Esophagus squamous epithelium (tissue), 4 donors: Measurements from ENCODE around the gene KSR1.

Experiments
- CTCF ChIP-seq, 6 experiments: fragments of 450-650 bp in 4 of 6; fragments of 200-600 bp in 2 of 6; sonication (generic) in 2 of 6; IDR thresholded peaks; one replicate each; pipeline ENCODE4 v1.5.1; 2016 to 2019; ENCODE audit warnings: antibody characterized with exemption in 6 of 6, mild to moderate bottlenecking in 4 of 6, moderate library complexity in 4 of 6
- POLR2A ChIP-seq, 4 donors: fragments of 450-650 bp; IDR thresholded peaks; one replicate each; pipeline ENCODE4 v1.6.1; 2017; ENCODE audit warnings: antibody characterized with exemption in 4 of 4, mild to moderate bottlenecking in 4 of 4, moderate library complexity in 3 of 4

GRCh38 chr17:27498615-27499309, 42.5 kb downstream of the KSR1 start:
- TF ChIP-seq CTCF (IDR thresholded peaks at IDR 0.05) (no peak), POLR2A (IDR thresholded peaks at IDR 0.05) (no peak)
